GM19467 (cell line): ENCODE results near the gene ADAM11.

Experiments
- ATAC-seq: cut with Tn5 transposase; IDR thresholded peaks from one replicate; pipeline ENCODE4 v1.9.1; 2021; ENCODE audit warnings: mild to moderate bottlenecking, moderate library complexity; ENCODE audit not compliant: unreplicated experiment

Gene ADAM11

GRCh38 chr17:44829523-44830358 lies 71.0 kb downstream of the ADAM11 start, which contains the start of gene GJC1:
Gene GJC1, minus strand, starts transcription at chr17:44830287. Its CDS starts 24,470 bp downstream, at chr17:44805817.
- no peak for ATAC-seq

- no peak for ATAC-seq
Observed at GRCh38 chr17:44830359-44831288, 71.8 kb downstream of the ADAM11 start.

GRCh38 chr17:44831371-44831770 lies 72.6 kb downstream of the ADAM11 start:
- ATAC-seq = no peak
